ENCODE results near the gene EFCAB8.
"Not testable (repeated sequence)": the region's sequence is repeated elsewhere in the genome, so short reads cannot be mapped to it uniquely, and the experiment has no call there.

The EFCAB8 gene

DNA sequence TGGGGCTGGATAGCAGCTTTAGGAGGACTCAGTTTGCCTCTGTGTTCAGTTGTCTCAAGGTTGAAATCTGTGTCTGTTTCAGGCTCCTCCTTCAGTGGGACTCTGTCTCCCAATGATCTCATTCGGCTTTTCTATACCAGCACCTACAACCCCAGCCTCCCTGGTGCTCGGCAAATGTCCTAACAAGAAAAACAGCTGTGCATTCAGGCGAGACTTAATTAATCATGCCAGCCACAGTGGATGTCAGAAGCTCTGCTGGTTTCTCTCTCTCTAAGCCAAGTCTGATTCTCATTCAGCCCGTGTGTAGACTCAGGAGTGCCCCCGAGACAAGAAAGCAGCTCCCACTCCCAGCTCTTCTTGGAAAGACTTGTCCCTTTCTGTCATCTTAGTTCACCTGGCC is 98.7 kb downstream of the EFCAB8 start:
- TF ChIP-seq CTCF (IDR thresholded peaks at IDR 0.05; ENCODE audit: low read depth, low read length, missing control alignments): no peak
- in situ Hi-C loops (cut with HindIII; ENCODE audit: low sequenced_read_pairs): no loop called here
- H3K4me3 ChIP-seq (ENCODE audit: low read depth, low read length): no peak overlapping the region
- no peak for DNase-seq (ENCODE audit: low read depth)

- no peak overlapping the region for H3K4me3 ChIP-seq (ENCODE audit: low read depth, low read length)
- in situ Hi-C loops (cut with HindIII; ENCODE audit: low sequenced_read_pairs): no loop called here
- TF ChIP-seq CTCF (IDR thresholded peaks at IDR 0.05; ENCODE audit: low read depth, low read length, missing control alignments): no peak
- no peak for DNase-seq (ENCODE audit: low read depth)
These were observed 99.9 kb downstream of the EFCAB8 start for GRCh38 chr20:32958574-32958973.

DNA sequence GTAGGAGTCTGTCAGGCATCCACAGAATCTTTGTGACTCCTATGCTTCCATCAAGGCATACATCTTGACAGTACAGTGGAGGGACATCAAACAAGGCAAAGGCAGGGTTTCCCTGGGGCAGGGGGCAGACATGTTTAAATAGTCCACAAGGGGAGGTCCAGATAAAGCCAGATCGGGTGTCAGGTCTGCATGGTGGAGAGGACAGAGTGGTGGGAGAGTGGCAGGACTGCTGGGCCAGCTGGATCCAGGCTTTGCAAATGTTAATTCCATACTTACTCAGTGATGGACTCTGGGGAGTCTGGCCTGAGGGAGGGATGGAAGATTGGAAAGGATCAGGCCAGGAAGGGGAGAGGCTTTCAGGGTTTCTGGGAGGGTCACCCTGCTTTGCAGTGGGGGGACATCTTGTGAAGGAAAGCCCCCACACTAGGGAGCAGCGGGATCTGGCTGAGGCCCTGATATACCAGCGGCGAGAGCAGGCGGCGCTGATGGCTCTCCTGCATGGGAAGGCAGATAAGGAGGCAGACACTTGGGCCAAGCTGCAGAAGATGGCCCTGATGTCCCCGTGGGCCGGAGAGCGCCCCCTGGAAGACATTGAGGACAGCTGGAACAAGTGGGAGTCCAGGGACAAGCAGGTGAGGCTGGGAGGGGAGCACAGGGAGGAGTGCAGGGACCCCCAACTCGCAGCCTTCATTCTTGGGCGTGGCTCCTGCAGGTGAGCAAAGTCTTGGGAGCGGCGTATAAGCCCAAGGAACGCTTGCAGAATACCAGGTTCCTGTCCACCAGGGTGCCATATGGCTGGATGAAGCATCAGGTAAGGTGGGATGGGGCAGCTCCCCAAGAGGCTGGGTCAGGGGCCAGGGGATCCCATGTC is 100.9 kb downstream of the EFCAB8 start:
- no peak for TF ChIP-seq CTCF (IDR thresholded peaks at IDR 0.05; ENCODE audit: low read depth, low read length, missing control alignments)
- H3K4me3 ChIP-seq (ENCODE audit: low read depth, low read length): no peak overlapping the region
- DNase-seq (ENCODE audit: low read depth): no peak
- in situ Hi-C loops (cut with HindIII; ENCODE audit: low sequenced_read_pairs): no loop called here

DNA sequence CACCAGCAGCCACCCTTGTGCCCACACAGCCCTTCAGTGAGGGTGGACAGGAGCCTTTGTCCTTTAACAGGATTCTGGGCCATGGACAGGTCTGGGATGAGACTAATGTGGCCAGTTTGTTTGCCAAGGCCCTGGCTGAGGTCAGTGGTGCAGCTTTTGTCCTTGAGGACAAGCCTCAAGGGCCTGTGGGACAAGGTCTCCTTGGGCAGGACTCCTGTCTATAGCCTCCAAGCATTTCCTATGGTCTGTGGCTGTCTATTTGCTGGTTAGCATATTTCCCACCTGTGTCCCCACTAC is 101.4 kb downstream of the EFCAB8 start:
- TF ChIP-seq CTCF (IDR thresholded peaks at IDR 0.05; ENCODE audit: low read depth, low read length, missing control alignments): no peak

GRCh38 chr20:32960849-32961731 is 102.4 kb downstream of the EFCAB8 start:
- in situ Hi-C loops (cut with HindIII; ENCODE audit: low sequenced_read_pairs): no loop called here
- no peak for DNase-seq (ENCODE audit: low read depth)
- TF ChIP-seq CTCF (IDR thresholded peaks at IDR 0.05; ENCODE audit: low read depth, low read length, missing control alignments): no peak
- no peak overlapping the region for H3K4me3 ChIP-seq (ENCODE audit: low read depth, low read length)

More for the DNA sequence above, 101.4 kb downstream of the EFCAB8 start:
- no peak for DNase-seq (ENCODE audit: low read depth)
- H3K4me3 ChIP-seq (ENCODE audit: low read depth, low read length): no peak overlapping the region
- in situ Hi-C loops (cut with HindIII; ENCODE audit: low sequenced_read_pairs): no loop called here

DNA sequence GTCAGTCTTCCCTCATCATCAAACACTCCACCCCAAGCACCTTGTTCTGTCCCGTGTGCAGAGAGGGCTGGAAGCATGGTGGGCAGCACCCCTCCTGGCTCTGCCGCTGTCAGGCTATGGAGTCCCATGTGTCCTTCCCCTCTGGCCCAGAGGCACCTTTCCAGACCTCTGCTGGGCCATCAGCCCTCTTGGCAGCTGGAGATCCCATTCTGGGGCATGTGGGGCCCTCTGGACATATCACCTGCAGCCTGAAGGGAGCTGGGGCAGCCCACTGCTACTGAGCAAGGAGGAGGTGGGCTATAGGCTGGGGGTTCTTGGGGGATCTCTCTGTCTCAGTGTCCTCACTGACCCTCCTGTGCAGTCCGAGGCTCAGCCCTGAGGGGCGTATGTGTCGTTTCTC is 103.3 kb downstream of the EFCAB8 start:
- in situ Hi-C loops (cut with HindIII; ENCODE audit: low sequenced_read_pairs): no loop called here
- TF ChIP-seq CTCF (IDR thresholded peaks at IDR 0.05; ENCODE audit: low read depth, low read length, missing control alignments): no peak
- no peak overlapping the region for H3K4me3 ChIP-seq (ENCODE audit: low read depth, low read length)
- no peak for DNase-seq (ENCODE audit: low read depth)

GRCh38 chr20:32962646-32963045 is 103.9 kb downstream of the EFCAB8 start:
- H3K4me3 ChIP-seq (ENCODE audit: low read depth, low read length); in situ Hi-C loops (cut with HindIII; ENCODE audit: low sequenced_read_pairs); DNase-seq (ENCODE audit: low read depth): not testable (repeated sequence)
